ENCODE data around the gene FAM13A.

DNA sequence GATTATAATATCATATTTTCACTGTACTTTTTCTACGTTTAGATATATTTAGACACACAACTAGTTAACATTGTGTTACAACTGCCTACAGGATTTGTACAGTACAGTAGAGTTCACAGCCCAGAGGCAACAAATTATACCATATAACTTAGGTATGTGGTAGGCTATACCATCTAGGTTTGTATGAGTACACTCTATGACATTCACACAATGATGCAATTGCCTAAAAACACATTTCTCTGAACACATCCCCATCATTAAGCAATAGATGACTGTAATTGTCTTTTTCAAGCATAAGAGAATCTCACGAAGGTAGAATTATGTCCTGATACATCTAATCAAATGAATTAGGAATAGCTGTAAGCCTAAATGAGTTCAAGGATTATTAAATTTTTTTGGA, 42.0 kb upstream of the FAM13A start:
- TF ChIP-seq EZH2phosphoT487 (IDR thresholded peaks at IDR 0.05; ENCODE audit: insufficient read depth, low read depth): no peak
- TF ChIP-seq EZH2 (IDR thresholded peaks at IDR 0.05; ENCODE audit: insufficient read depth, poor library complexity, severe bottlenecking): no peak
